ENCODE results near the gene AP1G1.

DNA sequence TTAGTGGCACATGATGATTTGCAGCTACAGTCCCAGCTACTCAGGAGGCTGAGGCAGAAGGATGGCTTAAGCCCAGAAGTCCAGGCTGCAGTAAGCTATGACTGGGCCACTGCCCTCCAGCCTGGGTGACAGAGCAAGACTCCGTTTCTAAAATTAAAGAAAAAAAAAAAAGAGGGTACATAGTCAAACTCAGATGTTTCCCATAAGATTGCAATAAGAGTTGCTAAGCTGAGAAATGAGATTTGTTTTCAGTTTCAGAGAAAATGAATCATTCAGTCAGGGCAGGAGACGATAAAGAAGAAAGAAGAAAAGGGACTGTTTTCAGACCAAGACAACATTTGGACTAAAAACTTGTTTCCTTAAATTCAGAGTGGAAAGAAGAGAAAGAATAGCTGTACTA lies 54.0 kb downstream of the AP1G1 start:
- TF ChIP-seq, protein P1, sequence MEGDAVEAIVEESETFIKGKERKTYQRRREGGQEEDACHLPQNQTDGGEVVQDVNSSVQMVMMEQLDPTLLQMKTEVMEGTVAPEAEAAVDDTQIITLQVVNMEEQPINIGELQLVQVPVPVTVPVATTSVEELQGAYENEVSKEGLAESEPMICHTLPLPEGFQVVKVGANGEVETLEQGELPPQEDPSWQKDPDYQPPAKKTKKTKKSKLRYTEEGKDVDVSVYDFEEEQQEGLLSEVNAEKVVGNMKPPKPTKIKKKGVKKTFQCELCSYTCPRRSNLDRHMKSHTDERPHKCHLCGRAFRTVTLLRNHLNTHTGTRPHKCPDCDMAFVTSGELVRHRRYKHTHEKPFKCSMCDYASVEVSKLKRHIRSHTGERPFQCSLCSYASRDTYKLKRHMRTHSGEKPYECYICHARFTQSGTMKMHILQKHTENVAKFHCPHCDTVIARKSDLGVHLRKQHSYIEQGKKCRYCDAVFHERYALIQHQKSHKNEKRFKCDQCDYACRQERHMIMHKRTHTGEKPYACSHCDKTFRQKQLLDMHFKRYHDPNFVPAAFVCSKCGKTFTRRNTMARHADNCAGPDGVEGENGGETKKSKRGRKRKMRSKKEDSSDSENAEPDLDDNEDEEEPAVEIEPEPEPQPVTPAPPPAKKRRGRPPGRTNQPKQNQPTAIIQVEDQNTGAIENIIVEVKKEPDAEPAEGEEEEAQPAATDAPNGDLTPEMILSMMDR (IDR thresholded peaks at IDR 0.05) = no peak
- no peak for TF ChIP-seq POLR2A (IDR thresholded peaks at IDR 0.05)

All from right lobe of liver (tissue), 4 donors.